ENCODE measurements around the gene M1AP. TPM values are rescaled to one million over a fixed set of nuclear protein-coding genes. Genes with fewer than 3 reads are reported as not detected.

Gene M1AP
- polyA plus RNA-seq, 1 donor: 0.27 TPM

DNA sequence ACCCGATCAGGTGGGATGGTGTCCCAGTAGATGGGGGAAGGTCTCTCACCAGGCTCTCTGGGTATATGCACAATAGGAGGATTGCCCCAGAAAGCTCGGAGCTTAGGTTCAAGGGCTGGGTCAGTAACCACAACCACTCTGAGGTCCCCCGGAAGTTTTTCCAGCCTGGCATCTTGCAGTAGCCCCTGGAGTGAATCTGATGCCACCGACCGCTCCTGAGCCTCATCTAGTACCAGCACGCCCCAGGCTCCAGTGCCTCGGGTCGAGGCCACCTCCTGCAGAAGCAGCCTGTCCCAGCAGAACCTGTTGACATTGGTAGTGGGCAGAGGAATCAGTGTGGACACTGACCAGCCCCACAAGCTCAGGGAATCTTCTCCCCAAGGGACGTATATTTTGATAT, 124.1 kb downstream of the M1AP start:
- no peak for DNase-seq

DNA sequence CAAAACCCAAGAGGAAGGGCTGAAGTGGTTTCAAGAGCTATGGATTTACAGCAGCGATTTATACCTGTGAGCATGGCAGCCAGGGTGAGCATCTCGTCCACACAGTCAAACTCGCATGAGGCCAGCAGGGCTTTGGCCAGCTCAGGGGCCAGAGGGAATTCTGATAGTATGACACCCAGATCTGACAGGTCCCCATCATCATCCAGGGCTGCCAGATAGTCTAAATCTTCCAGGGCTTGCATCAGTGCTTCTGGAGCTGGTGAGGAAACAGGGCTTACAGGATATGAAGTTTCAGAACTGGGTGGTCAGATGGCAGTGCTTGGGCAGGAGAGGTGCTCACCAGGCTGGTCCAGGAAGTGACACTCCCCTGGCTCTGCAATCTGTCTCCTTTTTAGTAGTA, 125.6 kb downstream of the M1AP start:
- DNase-seq: no peak

DNA sequence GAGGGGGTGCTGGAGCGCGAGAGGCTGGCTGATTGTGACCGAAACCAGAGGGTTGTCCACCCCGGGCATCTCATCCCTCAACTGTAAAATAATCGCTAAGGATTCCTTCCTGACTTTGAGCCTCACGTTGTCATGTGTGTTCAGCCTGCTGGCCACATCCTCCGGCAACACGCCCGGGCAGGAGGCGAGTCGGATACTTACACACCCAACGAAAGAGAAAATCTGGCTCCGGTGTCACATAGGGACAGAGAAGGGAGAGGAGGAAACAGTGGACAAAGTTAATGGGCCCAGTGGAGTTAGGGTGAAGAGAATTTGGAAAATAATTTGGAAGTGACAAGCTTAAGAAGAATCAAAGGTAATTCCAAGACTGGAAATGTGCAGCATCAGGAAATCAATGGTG, 131.5 kb downstream of the M1AP start:
- DNase-seq: no peak

DNA sequence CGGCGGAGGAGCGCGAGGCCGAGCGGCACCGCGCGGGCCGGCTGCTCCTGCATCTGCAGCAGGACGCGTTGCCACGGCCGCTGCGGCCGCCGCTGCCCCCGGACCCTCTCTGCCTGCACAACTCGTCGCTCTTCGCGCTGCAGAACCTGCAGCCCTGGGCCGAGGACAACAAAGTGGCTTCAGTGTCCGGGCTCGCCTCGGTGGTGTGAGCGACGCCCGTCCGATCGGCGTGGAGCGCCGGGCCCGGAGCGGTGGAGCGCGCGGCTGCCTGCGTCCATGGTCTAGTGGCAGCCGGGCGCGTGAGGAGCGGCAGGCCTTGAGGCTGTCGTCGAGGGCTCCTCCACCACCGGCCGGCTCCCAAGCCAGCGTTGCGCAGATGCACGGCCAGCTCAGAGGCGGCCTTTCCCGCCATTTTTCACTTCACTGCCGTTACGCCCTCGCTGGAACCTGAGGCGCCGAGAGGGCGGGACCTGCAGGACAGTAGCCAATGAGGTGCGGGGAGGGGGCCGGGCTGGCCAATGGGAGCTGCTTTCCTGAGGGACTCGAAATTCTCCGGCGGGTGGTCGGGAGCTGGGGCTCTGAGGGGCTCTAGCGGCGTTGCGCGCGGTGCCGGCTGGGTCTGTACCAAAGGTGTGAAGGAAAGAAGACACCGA, 132.0 kb downstream of the M1AP start:
- DNase-seq: peak; percentile 56

DNA sequence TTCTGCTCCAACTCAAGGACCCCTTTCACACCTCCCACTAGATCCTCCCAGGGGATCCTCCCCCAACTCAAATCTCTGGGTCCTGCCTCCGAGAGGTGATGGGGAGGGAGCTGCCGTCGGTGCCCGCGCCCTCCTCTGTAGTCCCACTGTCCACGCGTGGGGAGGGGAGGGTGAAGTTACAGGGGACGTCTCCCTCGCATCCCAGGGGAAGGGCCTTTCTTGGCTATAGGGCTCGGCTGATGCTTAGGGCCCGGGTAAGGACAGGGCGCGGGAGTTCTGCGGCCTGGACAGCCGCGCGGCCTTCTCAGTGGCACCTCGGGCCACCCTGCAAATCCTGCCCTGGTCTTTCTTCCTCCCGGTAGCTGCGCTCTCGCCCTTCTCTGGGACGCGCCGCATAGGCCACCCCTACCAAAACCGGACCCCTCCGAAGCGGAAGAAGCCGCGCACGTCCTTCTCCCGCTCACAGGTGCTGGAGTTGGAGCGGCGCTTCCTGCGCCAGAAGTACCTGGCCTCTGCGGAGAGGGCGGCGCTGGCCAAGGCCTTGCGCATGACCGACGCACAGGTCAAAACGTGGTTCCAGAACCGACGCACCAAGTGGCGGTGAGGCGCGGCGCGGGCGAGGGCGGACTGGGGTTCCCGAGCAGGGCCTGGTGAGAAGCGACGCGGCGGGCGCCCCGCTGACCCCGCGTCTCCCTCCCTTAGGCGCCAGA, 132.7 kb downstream of the M1AP start:
- no peak for DNase-seq

DNA sequence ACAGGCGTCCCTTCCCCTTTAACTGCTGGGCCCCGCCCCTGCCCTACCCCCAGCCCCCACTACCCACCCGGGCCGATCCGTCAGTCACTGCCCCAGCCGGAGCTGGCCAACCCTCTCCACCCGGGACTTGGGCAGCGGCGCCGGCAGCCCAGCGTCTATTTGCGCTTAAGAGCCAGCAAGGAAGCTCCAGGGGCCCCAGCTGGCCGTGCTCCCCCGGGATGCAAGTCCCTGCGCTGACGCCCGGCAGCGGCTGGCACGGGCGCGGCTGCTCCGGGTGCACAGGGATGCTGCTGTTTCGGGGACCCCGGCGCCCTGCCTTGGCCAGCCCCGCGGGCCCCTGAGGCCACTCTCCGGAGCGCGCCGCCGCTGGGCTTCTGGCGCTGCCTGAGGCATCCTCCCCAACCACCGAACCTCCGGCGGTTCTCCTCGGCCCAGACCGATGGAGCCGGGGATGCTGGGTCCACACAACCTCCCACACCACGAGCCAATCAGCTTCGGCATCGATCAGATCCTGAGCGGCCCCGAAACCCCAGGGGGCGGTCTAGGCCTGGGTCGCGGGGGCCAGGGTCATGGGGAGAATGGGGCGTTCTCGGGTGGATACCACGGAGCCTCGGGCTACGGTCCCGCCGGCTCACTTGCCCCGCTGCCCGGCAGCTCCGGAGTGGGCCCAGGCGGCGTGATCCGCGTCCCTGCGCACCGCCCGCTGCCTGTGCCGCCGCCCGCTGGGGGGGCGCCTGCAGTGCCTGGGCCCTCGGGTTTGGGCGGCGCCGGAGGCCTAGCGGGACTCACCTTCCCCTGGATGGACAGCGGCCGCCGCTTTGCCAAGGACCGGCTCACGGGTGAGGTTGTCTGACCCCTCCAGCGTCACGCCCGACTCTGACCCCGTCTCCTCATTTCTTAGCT, 133.5 kb downstream of the M1AP start, which contains the start of gene TLX2:
Gene TLX2, plus strand, starts transcription at position 83 of the 903 bp plus-strand sequence. Its CDS starts 357 bp downstream, at position 440.
- DNase-seq: no peak

DNA sequence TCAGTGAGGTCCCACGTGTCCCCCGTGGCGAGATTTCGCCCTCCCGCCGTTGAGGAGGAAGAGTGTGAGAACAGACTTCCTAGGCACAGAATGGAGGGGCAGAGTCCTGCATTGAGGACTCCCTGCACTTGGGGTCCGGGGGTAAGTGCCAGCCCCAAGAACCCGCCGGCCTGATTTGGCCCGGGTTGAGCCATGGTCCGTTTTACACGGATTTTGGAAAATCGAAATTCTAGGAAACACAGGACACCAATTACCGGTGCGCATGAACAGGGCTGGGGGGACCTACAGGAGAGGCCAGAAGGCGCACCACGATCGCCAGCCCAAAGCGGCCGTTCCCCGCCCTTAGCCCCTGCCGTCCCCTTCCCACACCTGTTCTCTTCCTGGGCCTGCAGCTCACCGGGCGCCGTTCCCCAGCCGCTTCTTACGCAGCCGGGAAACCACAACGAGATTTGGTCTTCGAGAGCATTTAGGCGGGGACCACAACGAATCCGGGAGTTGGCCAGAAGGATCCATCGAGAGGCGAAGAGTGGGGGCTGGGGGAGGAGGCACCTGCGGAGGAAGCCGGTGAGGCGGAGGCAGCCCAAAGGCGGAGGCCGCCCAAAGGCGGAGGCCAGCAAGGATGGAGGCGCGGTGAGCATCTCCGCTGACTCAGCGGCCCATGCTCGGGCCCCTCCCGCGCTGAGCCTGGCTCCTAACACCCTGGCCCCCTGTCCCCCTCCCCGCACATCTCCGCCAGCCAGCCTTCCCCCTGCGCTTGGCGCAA, 134.3 kb downstream of the M1AP start:
- no peak for DNase-seq

DNA sequence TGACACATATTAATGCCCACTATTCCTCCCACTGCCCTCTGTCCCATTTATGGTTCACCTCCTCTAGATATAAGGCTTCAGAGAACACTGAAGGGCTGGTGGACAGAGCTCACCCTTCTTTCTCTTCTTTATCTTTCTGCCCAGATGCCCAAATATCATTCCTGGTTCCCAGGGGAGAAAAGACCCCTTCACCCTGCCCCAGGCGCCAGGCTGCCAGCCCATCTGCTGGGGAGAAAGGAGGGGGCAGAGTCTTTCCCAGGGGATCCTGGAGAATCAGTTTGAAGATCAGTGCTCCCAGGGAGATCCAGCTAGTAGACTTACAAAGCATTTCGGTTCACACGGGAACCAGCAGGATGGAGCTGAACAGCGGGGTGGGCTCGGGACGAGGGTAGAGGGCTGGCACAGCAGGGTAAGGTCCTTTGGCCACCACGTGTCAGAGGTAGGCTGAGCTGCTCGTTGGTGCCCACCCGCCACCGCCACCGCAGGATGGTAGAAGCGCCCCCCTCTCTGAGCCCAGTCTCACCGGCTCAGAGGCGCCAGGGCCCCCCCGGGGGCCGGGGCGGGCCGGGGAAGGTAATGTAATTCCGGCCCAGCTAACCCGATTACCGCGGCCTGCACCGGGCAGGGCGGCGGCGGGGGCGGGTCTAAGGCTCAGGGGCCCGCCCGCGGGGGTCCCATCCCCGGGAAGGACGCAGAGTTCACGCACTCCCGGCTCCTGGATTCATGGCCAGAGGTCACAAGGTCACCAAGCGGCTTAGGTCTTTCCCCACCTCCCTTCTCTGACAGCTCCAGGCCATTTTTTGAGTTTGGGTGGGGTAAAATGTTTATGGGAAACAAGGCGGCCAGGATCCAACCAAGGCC, 135.2 kb downstream of the M1AP start:
- no peak for DNase-seq

DNA sequence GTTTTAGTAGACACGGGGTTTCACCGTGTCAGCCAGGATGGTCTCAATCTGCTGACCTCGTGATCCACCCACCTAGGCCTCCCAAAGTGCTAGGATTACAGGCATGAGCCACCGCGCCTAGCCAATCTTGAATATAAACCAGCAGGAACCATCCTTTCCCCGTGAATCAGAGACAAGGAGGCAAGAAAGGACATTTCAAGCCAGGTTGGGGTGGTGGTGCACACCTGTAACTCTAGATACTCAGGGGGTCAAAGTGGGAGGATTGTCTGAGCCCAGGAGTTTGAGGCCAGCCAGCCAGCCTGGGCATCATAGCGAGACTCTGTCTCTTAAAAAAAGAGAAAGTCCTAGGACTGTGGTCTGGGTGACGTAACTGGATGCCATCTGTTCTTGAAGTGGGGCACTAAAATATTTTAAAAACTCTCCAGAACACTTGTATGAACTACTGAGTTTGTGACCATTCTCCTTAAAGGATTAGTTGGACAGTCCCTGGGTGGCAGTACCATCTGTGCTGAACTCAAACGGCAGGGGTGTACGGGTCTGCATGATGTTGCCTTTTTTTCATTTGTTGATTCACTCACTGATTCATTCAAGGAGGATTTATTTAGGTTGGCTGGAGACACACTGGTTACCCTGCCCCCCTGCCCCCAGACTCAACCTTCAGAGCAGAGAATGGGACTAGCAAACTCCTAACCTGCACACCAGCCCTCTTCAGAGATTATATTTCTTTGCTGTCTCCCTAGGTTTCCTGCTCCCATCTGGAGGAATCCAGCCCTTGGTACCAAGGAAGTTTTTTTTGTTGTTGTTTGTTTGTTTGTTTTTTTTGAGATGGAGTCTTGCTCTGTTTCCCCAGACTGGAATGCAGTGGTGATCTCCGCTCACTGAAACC, 136.8 kb downstream of the M1AP start:
- DNase-seq: no peak

DNA sequence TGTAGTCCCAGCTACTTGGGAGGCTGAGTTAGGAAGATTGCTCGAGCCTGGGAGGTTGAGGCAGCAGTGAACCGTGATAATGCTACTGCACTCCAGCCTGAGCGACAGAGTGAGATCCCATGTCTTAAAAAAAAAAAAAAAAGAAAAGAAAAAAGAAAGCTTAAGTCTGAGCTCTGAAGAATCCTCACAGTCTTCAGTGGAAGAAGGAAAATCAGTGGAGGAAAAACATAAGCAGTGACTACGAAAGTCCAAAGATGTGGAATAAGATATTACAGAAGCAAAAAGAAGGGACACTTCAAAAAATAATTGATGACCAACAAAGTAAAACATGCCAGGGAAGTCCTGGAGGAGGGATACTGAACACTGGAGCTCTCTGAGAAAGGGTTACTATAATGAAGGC, 137.9 kb downstream of the M1AP start:
- DNase-seq: no peak

DNA sequence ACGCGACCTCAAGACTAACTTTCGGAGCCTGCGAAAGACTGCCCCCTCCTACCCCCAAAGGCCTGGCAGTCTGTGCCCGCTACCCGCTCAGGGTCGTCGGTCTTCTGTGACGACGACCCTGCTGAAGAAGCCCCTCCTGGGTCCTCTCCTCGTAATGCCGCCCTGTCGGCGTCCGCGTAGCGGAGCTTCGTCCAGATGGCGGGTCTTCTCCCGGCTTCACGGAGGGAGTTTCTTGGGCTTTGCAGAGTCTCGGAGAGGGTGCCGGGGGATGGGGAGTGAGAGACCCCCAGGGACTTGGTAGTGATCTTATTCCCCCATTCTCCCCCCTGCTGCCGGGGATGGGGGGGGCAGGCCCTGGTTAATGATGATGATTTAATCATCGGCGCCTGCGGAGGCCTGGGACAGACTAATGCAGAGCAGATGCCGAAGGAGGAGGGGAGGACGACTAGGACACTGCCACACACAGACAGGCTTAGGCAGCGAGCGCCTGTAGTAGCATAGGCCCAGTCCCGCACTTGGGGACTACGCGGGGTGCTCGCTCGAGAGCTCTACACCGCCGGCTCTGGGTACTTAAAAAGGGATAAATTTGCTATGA, 140.1 kb downstream of the M1AP start:
- DNase-seq: no peak

Other genes starting within 250 kb of the M1AP start
- gene C2orf81, start 226.7 kb downstream of the M1AP start, polyA plus RNA-seq (ENCODE audit: insufficient read length): 2.7 TPM
- 9.9 TPM for gene WDR54, start 226.6 kb downstream of the M1AP start, polyA plus RNA-seq (ENCODE audit: insufficient read length)
- gene RTKN, start 206.4 kb downstream of the M1AP start, polyA plus RNA-seq (ENCODE audit: insufficient read length): 60.4 TPM
- 23.7 TPM for gene INO80B, start 193.2 kb downstream of the M1AP start, polyA plus RNA-seq (ENCODE audit: insufficient read length)
- gene WBP1, start 189.9 kb downstream of the M1AP start, polyA plus RNA-seq (ENCODE audit: insufficient read length): 62.4 TPM
- 34.5 TPM for gene MOGS, start 182.9 kb downstream of the M1AP start, polyA plus RNA-seq (ENCODE audit: insufficient read length)
- 93.4 TPM for gene MRPL53, start 175.7 kb downstream of the M1AP start, polyA plus RNA-seq (ENCODE audit: insufficient read length)
- gene CCDC142, start 165.3 kb downstream of the M1AP start, polyA plus RNA-seq (ENCODE audit: insufficient read length): 11.3 TPM
- gene TTC31, start 165.2 kb downstream of the M1AP start, polyA plus RNA-seq (ENCODE audit: insufficient read length): 19.8 TPM
- 0.52 TPM for gene LBX2, start 148.7 kb downstream of the M1AP start, polyA plus RNA-seq (ENCODE audit: insufficient read length)
- 8.2 TPM for gene PCGF1, start 140.6 kb downstream of the M1AP start, polyA plus RNA-seq (ENCODE audit: insufficient read length)
- gene TLX2, start 133.9 kb downstream of the M1AP start, polyA plus RNA-seq (ENCODE audit: insufficient read length): not detected
- gene DQX1, start 122.1 kb downstream of the M1AP start, polyA plus RNA-seq (ENCODE audit: insufficient read length): 0.25 TPM
- 65.8 TPM for gene AUP1, start 118.6 kb downstream of the M1AP start, polyA plus RNA-seq (ENCODE audit: insufficient read length)
- 32.9 TPM for gene HTRA2, start 118.4 kb downstream of the M1AP start, polyA plus RNA-seq (ENCODE audit: insufficient read length)
- 7.8 TPM for gene LOXL3, start 94.4 kb downstream of the M1AP start, polyA plus RNA-seq (ENCODE audit: insufficient read length)
- 6.9 TPM for gene DOK1, start 93.6 kb downstream of the M1AP start, polyA plus RNA-seq (ENCODE audit: insufficient read length)
- gene SEMA4F, start 5.9 kb upstream of the M1AP start, polyA plus RNA-seq (ENCODE audit: insufficient read length): 2.9 TPM
- 7.4 TPM for gene HK2, start 185.8 kb upstream of the M1AP start, polyA plus RNA-seq (ENCODE audit: insufficient read length)

All from hindlimb muscle (tissue), 1 donor.